Uterus (tissue), 4 donors: ENCODE data around the gene PPID. TPM values are rescaled to one million over a fixed set of nuclear protein-coding genes. Genes with fewer than 3 reads are reported as not detected.
A peak's percentile ranks its signal among the peaks of the same experiment; 100 is the strongest.
"Not testable (repeated sequence)": the region's sequence is repeated elsewhere in the genome, so short reads cannot be mapped to it uniquely, and the experiment has no call there.

Experiments used
- DNase-seq, 2 donors: peaks; one replicate each; pipeline ENCODE4 v3.0.0-alpha.2; 2019 to 2020
- H3K27ac ChIP-seq, 2 donors: fragments of 200-600 bp; sonication (generic); 1 replicate in 1 of 2; 2 replicates in 1 of 2; pipeline ENCODE4 v1.5.1; 2016 to 2018
- H3K27me3 ChIP-seq, 2 donors: fragments of 200-600 bp; sonication (generic); one replicate each; pipeline ENCODE4 v1.5.1; 2018 to 2019; ENCODE audit warnings: control low read depth in 1 of 2
- H3K36me3 ChIP-seq, 2 donors: fragments of 200-600 bp; sonication (generic); one replicate each; pipeline ENCODE4 v1.5.1; 2019; ENCODE audit warnings: control low read depth in 1 of 2
- H3K4me1 ChIP-seq, 2 donors: fragments of 200-600 bp; sonication (generic); one replicate each; pipeline ENCODE4 v1.5.1; 2018 to 2019; ENCODE audit warnings: control low read depth in 1 of 2
- H3K4me3 ChIP-seq, 2 donors: fragments of 200-600 bp; sonication (generic); 1 replicate in 1 of 2; 2 replicates in 1 of 2; pipeline ENCODE4 v1.5.1; 2018 to 2019; ENCODE audit warnings: mild to moderate bottlenecking in 1 of 2
- H3K9me3 ChIP-seq, 2 donors: fragments of 200-600 bp; sonication (generic); one replicate each; pipeline ENCODE4 v1.5.1; 2019; ENCODE audit warnings: control low read depth in 1 of 2
- POLR2A ChIP-seq, 2 donors: fragments of 450-650 bp; IDR thresholded peaks; one replicate each; pipeline ENCODE4 v1.6.1; 2016; ENCODE audit warnings: antibody characterized with exemption in 2 of 2, mild to moderate bottlenecking in 1 of 2, moderate library complexity in 1 of 2
- intact Hi-C: fragments of 100-400 bp; cut with DNase I; formaldehyde crosslinking; loops from one replicate; pipeline ENCODE4 v1.15.1; 2023; ENCODE audit warnings: low total_unique reads
- total RNA-seq, 4 donors: library from RNA; depleted of rRNA in 3 of 4; stranded (reverse); fragments of >200 nt in 3 of 4; gene quantifications; one replicate each; pipeline versions ENCODE4 v1.1.0 to v1.2.4, GENCODE V29; 2014 to 2023
- TF ChIP-seq, protein P1 (sequence below), 4 experiments: fragments of 200-600 bp in 2 of 4; fragments of 450-650 bp in 2 of 4; sonication (generic) in 2 of 4; IDR thresholded peaks; one replicate each; pipeline ENCODE4 v1.5.1; 2016 to 2019; ENCODE audit warnings: antibody characterized with exemption in 4 of 4, mild to moderate bottlenecking in 2 of 4, moderate library complexity in 1 of 4
- donor health status: DM: yes; HTN: yes; CAD: no.

The PPID gene
- total RNA-seq, 4 donors from 2014 or later = 2.6 to 36.1 (median 13.8) TPM

DNA sequence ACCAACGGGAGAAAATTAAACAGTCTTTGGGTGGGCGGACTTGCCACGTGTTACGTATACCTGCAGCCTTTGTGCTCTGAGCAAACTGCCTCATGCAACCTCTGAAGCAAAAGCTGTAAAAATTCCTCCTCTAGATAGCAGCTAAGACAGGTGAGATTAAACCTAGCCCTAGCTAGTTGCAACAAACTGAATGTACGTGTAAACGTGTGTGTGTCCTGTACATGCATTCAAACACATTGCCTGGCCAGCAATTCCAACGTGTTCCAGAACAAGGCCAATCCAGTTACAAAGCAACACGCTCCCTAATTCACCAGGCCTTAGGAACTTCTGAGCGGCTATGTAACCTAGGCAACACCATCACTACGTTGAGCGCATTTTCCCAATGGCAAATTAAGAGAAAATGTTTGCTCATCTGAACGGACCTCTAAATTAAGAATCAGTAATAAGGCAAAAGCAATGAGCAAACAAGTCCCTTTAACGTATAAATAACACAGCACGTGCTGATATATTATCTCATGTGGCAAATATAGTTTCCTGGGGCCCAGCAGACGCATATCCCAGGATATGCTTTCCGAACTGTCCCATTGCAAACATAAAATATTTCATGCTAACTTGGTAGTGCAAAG is 792 bp downstream of the PPID start:
- H3K9me3 ChIP-seq = no peaks in the 10 kb centered on the region

DNA sequence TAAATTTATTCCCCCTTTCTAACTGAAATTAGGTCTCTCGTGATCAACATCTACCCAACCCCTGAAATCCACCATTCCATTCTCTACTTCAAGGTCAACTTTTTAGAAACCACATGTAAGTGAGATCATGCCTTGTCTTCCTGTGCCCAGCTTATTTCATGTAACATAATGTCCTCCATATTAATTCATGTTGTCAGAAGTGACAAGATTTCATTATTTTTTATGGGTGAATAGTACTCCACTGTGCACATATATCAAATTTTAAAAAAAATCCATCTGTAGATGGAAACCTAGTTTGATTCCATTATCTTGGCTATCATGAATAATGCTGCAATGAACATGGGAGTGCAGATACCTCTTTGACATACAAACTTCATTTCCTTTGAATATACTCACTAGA is 1.5 kb downstream of the PPID start:
- DNase-seq = no peak
- H3K4me1 ChIP-seq = peaks cover 0 to 3% of the 10 kb centered on the region in 2 donors
- H3K27me3 ChIP-seq = no peaks in the 10 kb centered on the region
- no peak overlapping the region for H3K27ac ChIP-seq
- no peak overlapping the region for H3K4me3 ChIP-seq
- H3K36me3 ChIP-seq = no peaks in the 10 kb centered on the region
- no peaks in the 10 kb centered on the region for H3K9me3 ChIP-seq
- no peak for TF ChIP-seq POLR2A (IDR thresholded peaks at IDR 0.05)
- TF ChIP-seq, protein P1, sequence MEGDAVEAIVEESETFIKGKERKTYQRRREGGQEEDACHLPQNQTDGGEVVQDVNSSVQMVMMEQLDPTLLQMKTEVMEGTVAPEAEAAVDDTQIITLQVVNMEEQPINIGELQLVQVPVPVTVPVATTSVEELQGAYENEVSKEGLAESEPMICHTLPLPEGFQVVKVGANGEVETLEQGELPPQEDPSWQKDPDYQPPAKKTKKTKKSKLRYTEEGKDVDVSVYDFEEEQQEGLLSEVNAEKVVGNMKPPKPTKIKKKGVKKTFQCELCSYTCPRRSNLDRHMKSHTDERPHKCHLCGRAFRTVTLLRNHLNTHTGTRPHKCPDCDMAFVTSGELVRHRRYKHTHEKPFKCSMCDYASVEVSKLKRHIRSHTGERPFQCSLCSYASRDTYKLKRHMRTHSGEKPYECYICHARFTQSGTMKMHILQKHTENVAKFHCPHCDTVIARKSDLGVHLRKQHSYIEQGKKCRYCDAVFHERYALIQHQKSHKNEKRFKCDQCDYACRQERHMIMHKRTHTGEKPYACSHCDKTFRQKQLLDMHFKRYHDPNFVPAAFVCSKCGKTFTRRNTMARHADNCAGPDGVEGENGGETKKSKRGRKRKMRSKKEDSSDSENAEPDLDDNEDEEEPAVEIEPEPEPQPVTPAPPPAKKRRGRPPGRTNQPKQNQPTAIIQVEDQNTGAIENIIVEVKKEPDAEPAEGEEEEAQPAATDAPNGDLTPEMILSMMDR (IDR thresholded peaks at IDR 0.05) = no peak
- intact Hi-C loops = no loop called here

More for the DNA sequence above, 792 bp downstream of the PPID start:
- DNase-seq = no peak
- Histone ChIP-seq H3K27ac (peak overlapping the region; percentile 81 to 89), H3K36me3 (no peaks in the 10 kb centered on the region), H3K4me3 (peak overlapping the region; percentile 73 to 86), H3K27me3 (no peaks in the 10 kb centered on the region), H3K4me1 (peaks cover 0 to 3% of the 10 kb centered on the region in 2 donors)
- no peak for TF ChIP-seq POLR2A (IDR thresholded peaks at IDR 0.05)
- TF ChIP-seq, protein P1 (IDR thresholded peaks at IDR 0.05) = no peak
- intact Hi-C loops = no loop called here

DNA sequence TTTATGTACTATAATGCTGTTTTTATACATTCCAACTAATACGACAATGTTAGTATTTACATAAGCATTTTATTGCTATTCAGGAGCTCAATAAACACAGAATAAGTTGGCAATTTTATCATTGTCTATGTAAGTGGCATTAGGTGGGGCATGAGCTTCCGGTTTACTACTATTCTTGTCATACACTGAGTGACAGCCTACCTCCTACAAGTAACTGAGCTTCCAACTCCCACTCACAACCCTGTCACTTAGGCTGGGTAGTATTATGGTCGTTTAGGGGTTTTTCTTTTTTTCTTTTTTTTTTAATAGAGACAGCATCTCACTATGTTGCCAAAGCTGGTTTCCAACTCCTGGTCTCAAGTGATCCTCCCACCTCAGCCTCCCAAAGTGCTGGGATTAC is 7.4 kb downstream of the PPID start:
- Histone ChIP-seq H3K27me3 (no peaks in the 10 kb centered on the region), H3K9me3 (no peaks in the 10 kb centered on the region), H3K27ac (no peak overlapping the region), H3K4me3 (no peak overlapping the region), H3K4me1 (no peaks in the 10 kb centered on the region), H3K36me3 (no peaks in the 10 kb centered on the region)
- no peak for DNase-seq
- TF ChIP-seq, protein P1 (IDR thresholded peaks at IDR 0.05) = no peak
- TF ChIP-seq POLR2A (IDR thresholded peaks at IDR 0.05) = no peak
- intact Hi-C loops = no loop called here

DNA sequence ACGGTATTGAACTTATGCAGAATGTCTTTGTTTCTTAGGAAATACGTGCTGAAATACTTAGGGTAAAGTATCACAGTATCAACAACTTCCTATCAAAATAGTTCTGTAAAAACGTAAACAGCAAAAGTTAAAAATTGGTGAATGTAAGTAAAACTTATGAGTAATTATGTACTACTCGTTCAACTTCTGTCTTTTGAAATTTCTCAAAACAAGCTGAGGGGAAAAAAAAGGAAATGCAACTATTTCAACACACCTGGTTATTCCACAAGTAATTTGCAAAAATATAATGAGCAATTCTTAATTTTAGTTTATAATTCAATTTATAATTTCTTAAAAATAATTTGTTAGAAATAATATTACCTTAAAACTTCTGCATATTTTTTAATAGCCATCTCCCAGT is 8.3 kb downstream of the PPID start:
- DNase-seq = no peak
- Histone ChIP-seq H3K4me1 (no peaks in the 10 kb centered on the region), H3K9me3 (no peaks in the 10 kb centered on the region), H3K4me3 (no peak overlapping the region), H3K27ac (no peak overlapping the region), H3K36me3 (no peaks in the 10 kb centered on the region), H3K27me3 (no peaks in the 10 kb centered on the region)
- intact Hi-C loops = no loop called here
- TF ChIP-seq POLR2A (IDR thresholded peaks at IDR 0.05) = no peak
- TF ChIP-seq, protein P1 (IDR thresholded peaks at IDR 0.05) = no peak

DNA sequence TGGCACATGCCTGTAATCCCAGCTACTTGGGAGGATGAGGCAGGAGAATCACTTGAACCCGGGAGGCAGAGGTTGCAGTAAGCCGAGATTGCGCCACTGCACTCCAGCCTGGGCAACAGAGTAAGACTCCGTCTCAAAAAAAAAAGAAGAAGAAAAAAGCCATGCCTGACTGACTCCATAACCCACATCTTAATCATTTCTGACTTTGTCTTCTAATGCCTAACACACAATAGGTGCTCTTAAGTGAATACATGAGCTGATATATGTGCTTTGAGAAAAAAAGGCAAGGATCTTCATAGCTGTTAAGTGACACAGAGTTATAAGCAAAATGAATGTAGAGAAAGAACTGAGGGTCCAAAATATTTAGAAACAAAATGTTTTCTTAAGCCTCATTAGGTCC is 10.6 kb downstream of the PPID start:
- H3K27me3 ChIP-seq, H3K4me3 ChIP-seq, H3K27ac ChIP-seq, H3K9me3 ChIP-seq, DNase-seq, intact Hi-C loops, H3K36me3 ChIP-seq, H3K4me1 ChIP-seq: not testable (repeated sequence)

DNA sequence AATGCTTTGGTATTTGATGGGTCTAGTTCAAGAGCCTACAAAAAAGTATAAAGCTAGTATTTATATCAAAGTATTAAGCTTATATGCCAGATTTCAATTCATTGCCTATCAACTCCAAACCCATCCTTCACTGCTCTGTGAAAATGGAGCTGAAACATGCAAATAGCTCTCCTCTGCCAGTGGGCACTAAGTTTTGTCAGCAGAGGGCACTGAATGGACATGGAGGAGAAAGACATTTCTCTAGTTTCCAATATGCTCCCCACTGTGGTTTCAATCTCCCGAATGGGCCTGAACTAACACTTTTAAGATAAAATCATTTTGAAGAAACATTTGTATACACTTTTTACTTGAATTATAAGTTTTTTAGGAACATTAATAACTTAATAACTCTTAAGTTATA is 12.4 kb downstream of the PPID start:
- intact Hi-C loops = no loop called here
- Histone ChIP-seq H3K36me3 (no peaks in the 10 kb centered on the region), H3K4me3 (no peak overlapping the region), H3K4me1 (no peaks in the 10 kb centered on the region), H3K27me3 (no peaks in the 10 kb centered on the region), H3K27ac (no peak overlapping the region), H3K9me3 (no peaks in the 10 kb centered on the region)
- no peak for DNase-seq
- TF ChIP-seq, protein P1 (IDR thresholded peaks at IDR 0.05) = no peak
- no peak for TF ChIP-seq POLR2A (IDR thresholded peaks at IDR 0.05)
